HG03521 (cell line): ENCODE results near the gene LPAR2.
A peak's percentile ranks its signal among the peaks of the same experiment; 100 is the strongest.

Experiments
- ATAC-seq: cut with Tn5 transposase; IDR thresholded peaks from one replicate; pipeline ENCODE4 v1.9.1; 2021; ENCODE audit warnings: mild to moderate bottlenecking, moderate library complexity; ENCODE audit not compliant: unreplicated experiment

The LPAR2 gene

GRCh38 chr19:19602136-19602712 lies 25.8 kb downstream of the LPAR2 start:
- ATAC-seq: no peak

DNA sequence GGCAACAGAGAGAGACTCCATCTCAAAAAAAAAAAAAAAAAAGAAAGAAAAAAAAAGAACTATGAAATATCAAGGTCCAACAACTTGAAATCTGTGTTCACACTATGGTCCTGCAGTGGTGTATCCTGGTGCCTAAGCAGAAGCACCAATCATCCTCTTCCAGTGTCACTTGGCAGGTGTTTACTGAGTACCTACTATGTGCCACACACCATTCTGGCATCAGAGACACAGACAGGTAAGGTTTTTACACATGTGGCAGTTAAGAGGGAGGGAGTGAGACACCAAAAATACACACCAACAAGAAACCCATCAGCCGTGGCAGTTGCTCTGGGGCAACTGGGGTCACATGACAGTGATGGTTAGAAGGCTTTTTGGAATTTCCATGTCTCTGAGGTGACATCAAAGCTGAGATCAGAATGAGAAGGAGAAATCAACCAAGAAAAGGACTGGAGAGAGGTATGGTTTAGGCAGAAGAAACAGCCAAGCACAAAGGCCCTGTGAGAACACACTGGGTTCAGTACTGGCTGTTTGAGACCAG lies 27.2 kb downstream of the LPAR2 start:
- ATAC-seq: no peak

DNA sequence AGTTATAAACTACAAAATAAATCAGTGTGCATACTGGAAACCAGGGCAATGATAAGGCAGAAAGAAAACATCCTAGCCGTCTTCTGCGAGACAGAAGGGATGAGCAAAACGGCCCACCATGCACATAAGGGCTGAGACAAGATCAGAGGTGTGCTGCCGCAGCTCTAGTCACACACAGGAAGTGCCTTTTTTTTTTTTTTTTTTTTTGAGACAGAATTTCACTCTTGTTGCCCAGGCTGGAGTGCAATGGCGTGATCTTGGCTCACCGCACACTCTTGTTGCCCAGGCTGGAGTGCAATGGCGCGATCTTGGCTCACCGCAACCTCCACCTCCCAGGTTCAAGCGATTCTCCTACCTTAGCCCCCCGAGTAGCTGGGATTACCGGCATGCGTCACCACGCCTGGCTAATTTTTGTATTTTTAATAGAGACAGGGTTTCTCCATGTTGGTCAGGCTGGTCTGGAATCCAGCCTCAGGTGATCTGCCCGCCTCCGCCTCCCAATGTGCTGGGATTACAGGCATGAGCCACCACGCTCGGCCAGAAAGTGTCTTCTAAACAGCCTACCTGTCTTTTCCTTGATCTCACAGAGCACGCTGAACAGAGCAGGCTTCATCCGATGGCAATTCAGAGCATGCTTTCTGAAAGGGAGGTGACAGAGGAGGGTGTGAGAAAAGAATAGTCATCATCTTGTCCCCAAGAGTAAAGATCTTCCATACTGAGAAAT lies 29.1 kb downstream of the LPAR2 start:
- peak; percentile 36 for ATAC-seq

DNA sequence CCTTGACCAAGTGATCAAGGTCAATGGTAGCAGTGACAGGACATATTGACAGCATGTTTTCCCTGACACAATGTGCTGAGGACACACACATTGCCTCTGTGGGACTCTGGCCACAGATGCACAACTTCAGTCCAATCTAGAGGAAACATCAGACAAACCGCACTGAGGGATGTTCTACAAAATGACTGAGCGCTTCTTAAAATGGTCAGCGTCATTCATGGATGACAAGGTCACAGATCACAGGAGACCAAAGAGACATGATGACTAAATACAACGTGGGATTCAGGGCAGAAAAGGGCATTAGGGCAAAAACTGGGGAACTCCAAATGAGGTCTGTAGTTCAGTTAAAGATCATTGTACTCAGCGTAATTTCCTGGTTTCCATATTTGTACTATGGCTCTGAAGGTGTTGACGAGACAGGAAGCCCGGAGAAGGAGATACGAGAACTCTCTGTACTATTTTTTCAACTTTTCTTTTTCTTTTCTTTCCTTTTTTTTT lies 30.2 kb downstream of the LPAR2 start:
- ATAC-seq: peak; percentile 52

DNA sequence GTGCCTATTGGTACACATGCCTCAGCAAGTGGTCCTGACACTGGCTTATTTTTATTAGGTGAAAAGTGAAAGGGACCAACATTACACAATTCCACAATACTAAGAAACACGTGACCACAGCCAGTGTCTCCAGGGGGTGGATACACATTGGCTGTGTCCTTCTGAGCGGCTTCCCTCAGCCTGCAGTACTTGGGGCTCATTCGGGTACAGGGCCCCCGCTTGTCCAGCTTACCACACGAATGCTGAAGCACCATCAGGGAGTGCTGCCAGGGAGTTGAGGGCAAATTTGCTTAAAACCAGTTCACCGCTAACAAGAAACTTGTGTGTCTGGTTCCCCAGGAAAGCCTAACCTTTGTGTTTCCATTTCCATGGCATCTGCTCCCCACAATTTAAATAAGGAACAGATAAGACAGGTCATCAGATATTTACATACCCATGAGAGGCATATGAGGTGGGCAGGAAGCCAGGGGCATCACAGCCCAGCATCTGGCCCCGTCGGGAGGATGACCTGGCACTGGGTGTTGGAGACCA lies 32.8 kb downstream of the LPAR2 start:
- ATAC-seq: no peak

DNA sequence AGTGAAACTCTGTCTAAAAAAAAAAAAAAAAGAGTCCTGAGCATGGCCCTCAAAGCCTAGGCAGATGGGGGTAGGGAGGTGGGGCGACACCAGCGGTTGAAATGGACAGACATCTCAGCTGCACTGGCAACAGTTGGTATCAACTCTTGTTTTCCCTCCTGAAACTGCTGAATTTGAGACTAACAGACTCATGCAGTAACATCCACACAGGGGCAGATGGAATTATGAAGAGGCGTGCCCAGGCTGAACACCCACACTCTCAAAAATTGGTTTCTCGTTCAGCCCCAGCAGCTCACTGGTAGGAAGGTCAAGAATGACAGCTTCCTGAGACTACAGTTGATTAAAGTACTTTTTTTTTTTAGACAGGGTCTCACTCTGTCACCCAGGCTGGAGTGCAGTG lies 33.6 kb downstream of the LPAR2 start:
- ATAC-seq: no peak

GRCh38 chr19:19592690-19593089 lies 35.3 kb downstream of the LPAR2 start:
- no peak for ATAC-seq

- ATAC-seq: no peak
Measured at GRCh38 chr19:19591133-19591825, 36.7 kb downstream of the LPAR2 start.

DNA sequence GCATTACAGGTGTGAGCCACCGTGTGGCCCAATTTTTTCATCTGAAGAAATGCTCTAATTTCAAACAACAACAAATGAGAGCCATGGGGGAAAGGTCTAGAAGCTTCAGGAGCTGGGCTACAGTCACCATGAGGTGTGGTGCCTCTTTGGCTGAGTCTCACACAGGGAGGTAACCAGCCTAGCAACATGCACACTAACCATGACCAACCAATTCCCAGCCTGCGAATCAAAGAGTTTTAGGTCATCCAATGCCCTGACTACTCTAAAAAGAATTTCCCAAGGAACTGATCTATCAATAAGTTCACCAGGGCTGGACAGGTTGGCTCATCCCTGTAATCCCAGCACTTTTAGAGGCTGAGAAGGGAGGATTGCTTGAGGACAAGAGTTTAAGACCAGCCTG lies 39.5 kb downstream of the LPAR2 start:
- no peak for ATAC-seq

GRCh38 chr19:19587771-19588170 lies 40.2 kb downstream of the LPAR2 start:
- no peak for ATAC-seq

- ATAC-seq: no peak
Measured at GRCh38 chr19:19584356-19584755, 43.7 kb downstream of the LPAR2 start.

DNA sequence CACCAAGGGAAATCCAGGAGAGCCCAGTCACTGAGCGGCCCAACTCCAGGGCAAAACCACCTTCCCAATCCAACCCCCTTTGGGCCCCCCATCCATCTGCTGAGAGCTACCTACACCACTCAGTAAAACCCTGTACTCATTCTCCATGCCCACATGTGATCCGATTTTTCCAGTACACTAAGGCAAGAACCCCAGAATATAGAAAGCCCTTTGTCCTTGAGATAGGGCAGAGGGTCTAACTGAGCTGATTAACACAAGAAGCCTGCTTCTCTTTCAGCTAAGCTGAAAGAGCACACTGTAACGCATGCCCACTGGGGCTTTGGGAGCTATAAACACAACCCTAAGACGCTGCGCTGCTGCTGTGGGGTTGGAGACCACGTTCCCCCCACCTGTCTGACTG lies 45.5 kb downstream of the LPAR2 start:
- ATAC-seq: no peak

DNA sequence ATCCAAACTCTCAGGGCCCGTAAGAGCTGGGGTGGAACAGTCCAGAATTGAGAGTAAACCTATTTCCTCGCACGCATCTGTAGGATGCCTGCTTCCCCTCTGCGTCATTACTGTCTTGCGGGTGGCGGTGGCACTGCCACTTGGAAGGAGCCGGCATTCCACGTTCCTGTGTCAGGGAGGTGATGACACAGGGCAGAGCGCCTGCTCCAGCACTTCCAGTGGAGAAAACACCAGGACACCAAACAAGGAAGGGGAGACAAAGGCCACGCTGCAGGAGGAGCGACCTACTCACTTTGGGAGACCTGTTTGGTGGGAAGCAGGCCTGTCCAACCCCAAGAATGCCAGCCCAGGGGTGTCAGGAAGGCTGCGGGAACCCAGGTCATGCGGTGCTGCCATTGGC lies 46.6 kb downstream of the LPAR2 start:
- no peak for ATAC-seq

DNA sequence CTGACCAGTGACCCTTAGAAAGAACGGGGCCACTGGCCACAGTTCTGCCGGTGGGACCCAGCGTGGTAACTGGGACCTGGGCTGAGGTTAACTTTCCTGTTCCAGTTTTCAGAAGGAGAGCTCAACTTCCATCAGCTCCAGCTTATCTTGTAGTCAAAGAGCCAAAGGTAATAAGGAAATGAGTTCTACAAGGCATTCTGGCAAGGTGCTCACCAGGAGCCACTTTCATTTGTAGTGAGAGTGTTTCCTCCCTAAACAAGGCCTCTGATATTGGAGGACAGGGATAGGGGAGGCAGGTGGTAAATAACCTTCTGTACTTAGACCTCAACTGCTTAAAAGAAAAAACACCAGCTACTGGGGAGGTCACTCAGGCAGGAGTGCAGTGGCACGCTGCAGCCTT lies 47.6 kb downstream of the LPAR2 start:
- ATAC-seq: no peak

GRCh38 chr19:19579533-19580361 lies 48.3 kb downstream of the LPAR2 start:
- no peak for ATAC-seq

DNA sequence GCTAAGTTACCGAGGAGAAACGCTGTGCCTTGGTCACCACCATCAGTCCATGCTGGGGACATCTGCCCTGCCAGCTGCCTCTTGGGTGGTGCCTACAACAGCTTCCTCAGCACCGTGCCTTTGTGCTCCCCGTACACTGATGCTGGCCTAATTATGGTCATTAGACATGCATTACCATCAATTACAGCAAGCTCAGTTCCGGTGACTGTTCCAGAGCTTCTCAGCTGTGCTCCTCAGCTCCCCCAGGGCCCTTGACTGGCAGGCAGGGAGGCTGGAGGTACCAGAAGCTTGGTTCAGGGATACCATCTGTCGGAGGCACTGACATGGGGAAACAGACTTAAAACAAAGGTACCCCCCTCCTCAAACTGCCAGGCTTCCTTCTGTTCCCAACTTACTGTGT lies 49.8 kb downstream of the LPAR2 start:
- ATAC-seq: no peak

- ATAC-seq: no peak
Measured at GRCh38 chr19:19575411-19575810, 52.6 kb downstream of the LPAR2 start.
